Left lung (tissue), 10 donors: Measurements from ENCODE around the gene CREB3L2. TPM values are rescaled to one million over a fixed set of nuclear protein-coding genes. Genes with fewer than 3 reads are reported as not detected.

Experiments
- ATAC-seq: fragments of 200-7000 bp; cut with Tn5 transposase; one replicate; pipeline ENCODE4 v1.9.1; 2020; ENCODE audit warnings: moderate library complexity
- DNase-seq, 4 donors: peaks; one replicate each; pipeline ENCODE4 v3.0.0-alpha.2; 2013 to 2020
- H3K27ac ChIP-seq, 2 donors: fragments of 200-600 bp; sonication (generic) in 1 of 2; one replicate each; pipeline versions ENCODE4 v1.5.0 to v1.8.0; 2020 to 2021
- H3K27me3 ChIP-seq, 2 donors: fragments of 200-600 bp; sonication (generic) in 1 of 2; one replicate each; pipeline versions ENCODE4 v1.5.0 to v1.8.0; 2020 to 2021
- H3K36me3 ChIP-seq, 2 donors: fragments of 200-600 bp; sonication (generic) in 1 of 2; one replicate each; pipeline versions ENCODE4 v1.5.0 to v1.8.0; 2020 to 2021
- H3K4me1 ChIP-seq, 2 donors: fragments of 200-600 bp; one replicate each; pipeline ENCODE4 v1.8.0; 2021
- H3K4me3 ChIP-seq, 2 donors: fragments of 200-600 bp; sonication (generic) in 1 of 2; one replicate each; pipeline versions ENCODE4 v1.5.0 to v1.8.0; 2020 to 2021; ENCODE audit warnings: mild to moderate bottlenecking in 1 of 2
- H3K9me3 ChIP-seq, 2 donors: fragments of 200-600 bp; sonication (generic) in 1 of 2; one replicate each; pipeline versions ENCODE4 v1.5.0 to v1.8.0; 2020 to 2021
- intact Hi-C, 2 donors: fragments of 100-400 bp; cut with DNase I; formaldehyde crosslinking; loops; one replicate each; pipeline versions ENCODE4 v1.11.2 to v1.14.2; 2022
- polyA plus RNA-seq, 6 donors: library from polyadenylated mRNA; unstranded; fragments of 120-200 nt; gene quantifications; one replicate each; pipeline ENCODE4 v1.2.1, GENCODE V29; 2013; ENCODE audit not compliant: insufficient read length in 6 of 6
- total RNA-seq, 2 donors: library from RNA; stranded (reverse); fragmentation: NEBNext Ultra II Directional; extraction: Animal tissue kit (Norgen Biotek cat#: 25700); gene quantifications; one replicate each; pipeline ENCODE4 v1.2.1, GENCODE V29; 2021
- TF ChIP-seq, protein P1 (sequence below), 2 donors: fragments of 200-600 bp; sonication (generic) in 1 of 2; IDR thresholded peaks; one replicate each; pipeline versions ENCODE4 v1.5.0 to v1.8.0; 2021; ENCODE audit warnings: antibody characterized with exemption in 2 of 2
- donor health status: DM: no; HTN: yes; CAD: no.
- donor health status: DM: no; HTN: no; CAD: no.

CREB3L2 gene
- total and polyA plus RNA-seq, 8 donors, result 49.9 to 62.7 (median 58.9) TPM

DNA sequence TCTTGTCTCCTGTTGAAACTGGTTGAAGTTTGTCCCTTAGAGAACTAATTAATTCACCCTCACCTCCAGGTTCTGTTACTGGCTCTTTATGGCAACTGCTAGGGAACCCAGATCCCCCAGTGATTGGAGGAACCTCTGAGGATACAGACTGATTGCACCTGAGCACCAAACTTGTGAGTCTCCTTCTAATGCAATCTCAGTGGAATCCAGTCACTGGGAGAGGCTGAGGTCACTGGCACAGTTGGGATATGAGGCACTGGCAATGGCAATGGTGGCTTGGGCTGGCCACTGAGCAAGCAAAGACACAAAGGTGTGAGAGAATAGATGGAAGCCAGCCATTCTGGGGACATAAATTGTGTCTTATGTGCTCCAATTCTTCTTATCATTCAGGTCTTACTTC lies 149.8 kb downstream of the CREB3L2 start:
- intact Hi-C loops, result no loop called here
- no peaks in the 10 kb centered on the region for H3K36me3 ChIP-seq
- TF ChIP-seq, protein P1, sequence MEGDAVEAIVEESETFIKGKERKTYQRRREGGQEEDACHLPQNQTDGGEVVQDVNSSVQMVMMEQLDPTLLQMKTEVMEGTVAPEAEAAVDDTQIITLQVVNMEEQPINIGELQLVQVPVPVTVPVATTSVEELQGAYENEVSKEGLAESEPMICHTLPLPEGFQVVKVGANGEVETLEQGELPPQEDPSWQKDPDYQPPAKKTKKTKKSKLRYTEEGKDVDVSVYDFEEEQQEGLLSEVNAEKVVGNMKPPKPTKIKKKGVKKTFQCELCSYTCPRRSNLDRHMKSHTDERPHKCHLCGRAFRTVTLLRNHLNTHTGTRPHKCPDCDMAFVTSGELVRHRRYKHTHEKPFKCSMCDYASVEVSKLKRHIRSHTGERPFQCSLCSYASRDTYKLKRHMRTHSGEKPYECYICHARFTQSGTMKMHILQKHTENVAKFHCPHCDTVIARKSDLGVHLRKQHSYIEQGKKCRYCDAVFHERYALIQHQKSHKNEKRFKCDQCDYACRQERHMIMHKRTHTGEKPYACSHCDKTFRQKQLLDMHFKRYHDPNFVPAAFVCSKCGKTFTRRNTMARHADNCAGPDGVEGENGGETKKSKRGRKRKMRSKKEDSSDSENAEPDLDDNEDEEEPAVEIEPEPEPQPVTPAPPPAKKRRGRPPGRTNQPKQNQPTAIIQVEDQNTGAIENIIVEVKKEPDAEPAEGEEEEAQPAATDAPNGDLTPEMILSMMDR (IDR thresholded peaks at IDR 0.05), result no peak
- DNase-seq (no peak), ATAC-seq (no peak)
- H3K27me3 ChIP-seq, result peaks cover 7 to 20% of the 10 kb centered on the region in 2 donors
- H3K4me1 ChIP-seq, result peaks cover 0 to 4% of the 10 kb centered on the region in 2 donors
- no peak overlapping the region for H3K4me3 ChIP-seq
- no peaks in the 10 kb centered on the region for H3K9me3 ChIP-seq
- no peak overlapping the region for H3K27ac ChIP-seq

DNA sequence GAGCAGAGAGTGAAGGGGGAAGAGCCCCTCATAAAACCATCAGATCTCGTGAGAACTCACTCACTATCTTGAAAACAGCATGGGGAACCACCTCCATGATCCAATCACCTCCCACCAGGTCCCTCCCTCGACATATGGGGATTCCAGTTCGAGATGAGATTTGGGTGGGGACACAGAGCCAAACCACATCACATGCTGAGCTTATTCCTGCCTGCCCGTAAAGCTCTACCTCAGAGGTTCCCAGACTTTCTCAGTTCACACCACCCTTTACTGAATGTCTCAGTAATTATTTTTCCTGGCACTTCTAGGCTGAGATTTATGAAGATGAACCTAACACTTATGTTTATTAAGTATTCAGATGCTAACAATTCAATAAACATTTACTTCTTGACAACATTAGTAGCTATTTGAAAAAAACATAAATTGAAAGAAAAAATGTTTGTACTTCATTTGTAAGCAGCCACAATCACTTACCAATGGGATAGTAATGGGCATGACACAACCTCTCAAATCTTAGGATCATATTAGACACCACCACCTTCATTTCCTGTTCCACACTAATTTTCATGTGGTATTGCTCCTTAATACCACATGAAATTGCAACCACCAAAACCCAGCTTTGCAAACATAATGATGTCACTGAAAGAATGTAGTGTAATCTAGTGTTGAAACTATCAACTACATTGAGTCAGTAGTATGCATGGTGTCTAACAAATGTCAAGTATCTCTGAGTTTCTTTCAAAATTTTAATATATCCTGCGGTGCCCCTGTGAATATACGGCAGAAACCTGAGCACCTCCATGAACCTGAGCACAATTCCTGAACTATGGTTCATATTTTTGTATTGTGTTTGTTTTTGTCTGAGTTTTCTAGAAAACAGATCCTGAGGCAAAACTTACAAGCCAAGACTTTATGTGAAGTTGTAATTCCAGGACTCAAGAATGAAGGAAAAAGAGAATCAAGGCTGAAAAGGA lies 150.6 kb downstream of the CREB3L2 start:
- Histone ChIP-seq H3K9me3 (no peaks in the 10 kb centered on the region), H3K27ac (no peak overlapping the region), H3K27me3 (peaks cover 11 to 27% of the 10 kb centered on the region in 2 donors), H3K36me3 (no peaks in the 10 kb centered on the region), H3K4me1 (peaks cover 0 to 8% of the 10 kb centered on the region in 2 donors), H3K4me3 (no peak overlapping the region)
- no peak for DNase-seq
- ATAC-seq, result no peak
- TF ChIP-seq, protein P1 (IDR thresholded peaks at IDR 0.05), result no peak
- intact Hi-C loops, result no loop called here

DNA sequence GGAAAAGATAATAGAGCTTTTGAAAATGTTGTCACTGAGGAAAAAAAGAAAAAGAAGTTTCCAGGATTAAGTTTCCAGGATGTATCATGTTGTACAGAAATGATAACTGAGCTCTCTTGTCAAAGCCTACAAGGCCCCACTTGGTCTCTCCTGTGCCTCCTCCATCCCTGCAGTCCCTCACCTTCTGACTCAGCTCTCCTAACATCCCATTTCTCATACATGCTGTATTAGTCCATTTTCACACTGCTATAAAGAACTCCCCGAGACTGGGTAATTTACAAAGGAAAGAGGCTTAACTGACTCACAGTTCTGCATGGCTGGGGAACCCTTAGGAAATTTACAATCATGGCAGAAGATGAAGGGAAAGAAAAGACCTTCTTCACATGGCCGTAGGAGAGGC lies 151.3 kb downstream of the CREB3L2 start:
- ATAC-seq, result no peak
- H3K27ac ChIP-seq, result no peak overlapping the region
- H3K9me3 ChIP-seq, result no peaks in the 10 kb centered on the region
- DNase-seq, result no peak
- intact Hi-C loops, result no loop called here
- peaks cover 0 to 8% of the 10 kb centered on the region in 2 donors for H3K4me1 ChIP-seq
- no peaks in the 10 kb centered on the region for H3K36me3 ChIP-seq
- TF ChIP-seq, protein P1 (IDR thresholded peaks at IDR 0.05), result no peak
- peaks cover 13 to 34% of the 10 kb centered on the region in 2 donors for H3K27me3 ChIP-seq
- no peak overlapping the region for H3K4me3 ChIP-seq

GRCh38 chr7:137848095-137848494 lies 153.8 kb downstream of the CREB3L2 start:
- ATAC-seq (no peak), DNase-seq (no peak)
- H3K36me3 ChIP-seq, result no peaks in the 10 kb centered on the region
- H3K27ac ChIP-seq, result no peak overlapping the region
- intact Hi-C loops, result no loop called here
- TF ChIP-seq, protein P1 (IDR thresholded peaks at IDR 0.05), result no peak
- H3K4me1 ChIP-seq, result peaks cover 0 to 8% of the 10 kb centered on the region in 2 donors
- peaks cover 20 to 57% of the 10 kb centered on the region in 2 donors for H3K27me3 ChIP-seq
- no peak overlapping the region for H3K4me3 ChIP-seq
- no peaks in the 10 kb centered on the region for H3K9me3 ChIP-seq

GRCh38 chr7:137847568-137848050 lies 154.3 kb downstream of the CREB3L2 start:
- TF ChIP-seq, protein P1 (IDR thresholded peaks at IDR 0.05), result no peak
- Histone ChIP-seq H3K36me3 (no peaks in the 10 kb centered on the region), H3K4me3 (no peak overlapping the region), H3K4me1 (peaks cover 0 to 8% of the 10 kb centered on the region in 2 donors), H3K27ac (no peak overlapping the region), H3K9me3 (no peaks in the 10 kb centered on the region), H3K27me3 (peaks cover 20 to 62% of the 10 kb centered on the region in 2 donors)
- ATAC-seq, result no peak
- DNase-seq, result peak in 1 of 4 donors; percentile 2
- intact Hi-C loops, result no loop called here
